Amygdala (tissue), 56 donors: ENCODE results near the gene HMX1.

ENCODE experiments used
- DNase-seq, 56 donors: peaks; one replicate each; lab custom pipeline; 2025; lab: John Stamatoyannopoulos, UW

HMX1 gene

GRCh38 chr4:8910822-8911315, 39.2 kb upstream of the HMX1 start:
- DNase-seq = peak in 1 of 56 donors; percentile 61

DNA sequence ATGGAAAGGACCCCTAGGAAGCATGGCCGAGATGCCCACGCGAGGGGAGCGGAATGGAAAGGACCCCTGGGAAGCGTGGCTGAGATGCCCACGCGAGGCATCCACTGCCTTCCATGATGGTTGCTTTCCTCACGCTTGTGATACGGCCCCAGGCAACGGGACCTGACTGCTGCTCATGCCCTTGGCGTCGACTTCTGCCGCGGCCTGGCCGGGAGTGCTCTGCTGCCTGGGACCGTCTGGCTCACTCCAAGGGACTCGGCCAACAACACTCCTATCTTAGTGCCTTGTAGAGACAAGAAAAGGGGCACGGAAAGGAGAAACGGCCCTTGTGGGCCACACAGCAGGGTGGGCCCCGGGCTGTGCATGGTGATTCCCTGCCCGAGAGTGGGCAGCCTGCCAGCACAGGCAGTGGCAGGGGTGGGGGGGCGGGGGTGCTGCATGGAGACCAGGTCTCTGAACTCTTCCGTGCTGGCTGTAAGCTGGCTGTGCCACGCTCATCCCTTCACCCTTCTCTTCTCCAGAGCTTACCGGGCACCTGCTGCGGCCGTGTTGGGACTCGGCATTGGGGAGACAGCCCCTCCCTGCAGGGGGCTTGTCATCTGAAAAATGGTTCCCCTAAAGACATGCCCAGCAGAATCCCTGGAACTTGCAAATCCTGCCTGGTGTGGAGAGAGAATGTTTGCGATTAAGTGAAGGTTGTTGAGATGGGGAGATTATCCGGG, 38.6 kb upstream of the HMX1 start:
- no peak for DNase-seq

- DNase-seq = no peak
Observed at GRCh38 chr4:8909548-8909947, 37.9 kb upstream of the HMX1 start.

GRCh38 chr4:8908206-8908893, 36.7 kb upstream of the HMX1 start:
- no peak for DNase-seq

GRCh38 chr4:8907596-8908205, 36.1 kb upstream of the HMX1 start:
- DNase-seq = no peak

DNA sequence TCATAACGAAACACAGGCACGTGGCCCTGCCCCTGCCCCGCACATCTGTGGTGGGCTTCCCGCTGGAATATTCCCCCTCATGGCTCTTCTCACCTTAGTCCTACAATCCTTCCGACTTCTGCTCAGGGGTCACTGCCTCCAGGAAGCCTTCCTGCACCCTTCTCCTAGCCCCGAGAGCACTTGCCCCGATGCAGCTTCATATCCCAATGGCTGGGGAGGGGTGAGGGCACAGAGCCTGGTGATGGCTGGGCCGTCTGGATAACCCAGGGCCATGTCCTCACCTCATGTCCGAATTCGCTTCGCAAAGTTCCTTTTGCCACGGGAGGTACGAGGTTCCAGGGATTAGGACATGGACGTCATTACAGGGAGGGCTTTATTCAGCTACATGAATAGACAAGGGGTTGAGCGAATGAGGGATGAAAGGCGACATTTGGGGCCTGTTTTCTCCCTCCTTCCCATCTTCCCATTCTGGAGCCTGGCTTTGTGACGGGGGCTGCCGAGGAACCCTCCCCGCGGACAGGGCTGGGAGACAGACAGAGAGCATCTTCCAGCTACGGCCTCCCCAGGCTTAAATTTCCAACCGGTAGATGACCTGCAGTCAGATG, 35.5 kb upstream of the HMX1 start:
- DNase-seq = no peak

DNA sequence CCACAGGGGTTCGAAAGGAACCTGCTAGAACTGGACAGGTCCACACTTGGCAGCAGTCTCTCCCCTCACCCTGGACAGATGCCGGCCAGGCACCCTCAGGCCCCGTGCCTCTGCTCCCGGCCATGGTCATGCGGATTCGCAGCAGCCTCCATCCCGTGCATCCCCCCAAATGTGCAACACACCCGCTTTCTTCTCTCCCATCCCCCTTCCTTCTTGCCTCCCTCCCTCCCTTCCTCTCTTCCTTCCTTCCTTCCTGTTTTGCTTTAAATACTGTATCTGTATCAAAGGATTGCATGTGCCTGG, 35.0 kb upstream of the HMX1 start:
- DNase-seq = no peak

- no peak for DNase-seq
Observed at GRCh38 chr4:8905773-8906667, 34.4 kb upstream of the HMX1 start.

- DNase-seq = no peak
Observed at GRCh38 chr4:8905226-8905772, 33.7 kb upstream of the HMX1 start.

- DNase-seq = no peak
Observed at GRCh38 chr4:8904666-8905065, 33.0 kb upstream of the HMX1 start.

DNA sequence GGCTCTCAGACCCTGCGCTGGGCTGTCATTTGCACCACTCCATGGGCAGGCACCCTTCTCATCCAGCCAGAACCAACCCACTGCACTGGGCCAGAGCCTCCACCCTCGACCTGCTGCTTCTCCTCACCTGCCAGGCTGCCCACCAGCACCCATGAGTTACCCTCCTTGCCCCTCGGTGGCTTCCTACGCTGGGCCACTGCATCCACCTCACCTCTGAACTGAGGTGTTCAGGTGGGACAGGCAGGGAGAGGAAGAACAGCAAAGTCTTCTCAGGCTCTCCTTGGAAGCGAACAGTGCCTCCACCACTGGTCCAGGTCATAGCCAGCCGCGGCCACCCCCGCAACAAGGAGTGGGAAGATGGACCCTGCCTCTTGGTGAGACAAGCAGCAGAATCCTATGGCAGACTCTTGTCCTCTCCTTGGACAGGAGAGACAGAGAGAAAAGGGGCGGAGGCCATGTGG, 32.4 kb upstream of the HMX1 start:
- DNase-seq = no peak

DNA sequence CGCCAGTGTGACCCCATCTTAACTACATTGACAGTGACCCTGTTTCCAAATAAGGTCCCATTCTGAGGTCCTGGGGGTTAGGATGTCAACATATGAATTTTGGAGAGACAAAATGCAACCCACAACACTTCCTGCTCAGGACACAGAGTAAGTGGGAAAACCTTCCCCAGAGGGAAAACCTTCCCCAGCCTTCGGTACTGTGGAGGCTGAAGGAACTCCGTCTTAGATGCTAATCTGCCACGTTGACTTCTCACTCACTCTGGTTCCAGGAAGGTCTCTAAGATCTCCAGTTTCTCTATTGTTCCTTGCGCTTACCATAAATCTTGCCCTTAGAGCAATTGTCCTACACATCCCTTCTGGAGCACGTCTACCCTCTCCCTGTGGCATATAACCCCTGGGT, 29.7 kb upstream of the HMX1 start:
- no peak for DNase-seq

- no peak for DNase-seq
Observed at GRCh38 chr4:8900588-8900987, 28.9 kb upstream of the HMX1 start.

DNA sequence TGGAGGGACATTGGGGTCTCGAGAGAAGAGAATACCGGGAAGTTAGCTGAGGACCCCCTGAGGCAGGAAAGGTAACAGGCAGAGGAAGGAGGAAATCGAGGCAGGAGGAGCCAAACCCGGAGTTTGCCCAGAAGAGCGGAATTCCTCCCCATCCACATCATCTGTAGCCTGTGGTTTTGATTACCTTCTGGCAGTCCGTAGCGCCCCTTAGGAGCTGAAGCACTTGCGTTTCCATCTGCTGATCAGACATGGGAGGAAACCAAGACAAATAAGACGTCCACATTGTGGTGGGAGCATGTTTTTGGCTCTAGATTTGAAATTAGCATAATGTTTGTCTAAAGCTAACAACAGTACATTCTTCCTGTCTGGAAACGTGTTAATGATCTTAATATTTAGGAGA, 26.8 kb upstream of the HMX1 start:
- DNase-seq = no peak

DNA sequence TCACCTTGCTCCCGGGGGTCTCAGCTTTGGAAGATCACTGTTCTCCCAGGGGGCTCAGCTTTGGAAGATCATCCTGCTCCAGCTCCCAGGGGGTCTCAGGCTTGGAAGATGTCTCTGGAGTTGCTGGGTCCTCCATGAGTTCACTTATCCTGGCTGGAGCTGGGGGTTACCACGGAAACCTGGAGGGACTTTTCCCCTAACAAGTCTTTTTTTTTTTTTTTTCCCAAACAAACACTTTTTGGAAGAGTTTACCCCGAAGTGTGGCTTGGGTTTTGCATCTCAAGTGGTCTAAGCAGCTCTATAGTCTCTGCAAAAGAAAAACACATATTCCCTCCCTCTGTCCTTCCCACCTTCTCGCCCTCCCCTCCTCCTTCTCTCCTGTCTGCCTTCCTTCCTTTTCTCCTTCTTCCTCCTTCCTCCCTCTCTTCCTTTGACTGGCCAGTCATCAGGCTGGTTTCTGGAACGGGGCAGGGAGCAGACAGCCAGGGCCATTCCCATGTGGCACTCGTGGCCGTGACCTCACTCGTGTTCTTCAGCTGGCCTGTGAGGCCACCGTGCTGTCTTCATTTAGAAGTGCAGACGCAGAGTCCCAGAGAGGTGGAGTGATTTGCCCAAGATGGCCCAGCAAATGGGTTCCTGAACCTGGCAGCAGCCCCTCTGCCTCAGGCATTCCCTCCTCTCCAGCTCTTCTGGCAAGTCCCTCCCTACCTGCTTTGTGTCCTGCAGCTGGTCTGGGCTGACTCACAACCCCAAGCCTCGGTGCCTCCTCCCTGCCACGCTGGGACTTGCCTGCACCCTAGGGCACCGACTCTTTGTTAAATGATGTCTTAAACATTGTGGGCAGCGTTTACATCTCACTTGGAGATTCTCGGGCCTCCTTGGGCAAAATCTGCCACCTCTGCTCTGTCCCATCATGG, 25.9 kb upstream of the HMX1 start:
- DNase-seq = no peak

DNA sequence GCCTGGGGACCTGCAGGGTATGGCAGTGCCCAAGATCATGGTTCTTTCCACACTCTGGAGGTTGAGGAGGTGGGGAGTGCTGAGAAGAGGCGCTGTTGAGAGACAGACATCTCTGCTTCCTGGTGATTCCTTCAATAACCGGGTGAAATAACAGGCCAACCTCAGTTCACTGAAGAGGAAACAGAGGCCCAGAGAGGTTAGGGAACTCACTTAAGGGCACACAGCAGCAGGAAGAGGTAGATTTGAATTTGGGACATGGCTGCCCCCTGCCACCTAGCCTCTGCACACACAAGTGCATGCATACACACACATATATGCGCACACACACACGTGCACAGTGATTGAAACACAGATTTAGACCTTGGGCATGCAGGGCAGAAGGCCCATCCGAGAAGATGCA, 24.9 kb upstream of the HMX1 start:
- DNase-seq = no peak

GRCh38 chr4:8896071-8896470, 24.4 kb upstream of the HMX1 start:
- no peak for DNase-seq

GRCh38 chr4:8895295-8895694, 23.7 kb upstream of the HMX1 start:
- no peak for DNase-seq

DNA sequence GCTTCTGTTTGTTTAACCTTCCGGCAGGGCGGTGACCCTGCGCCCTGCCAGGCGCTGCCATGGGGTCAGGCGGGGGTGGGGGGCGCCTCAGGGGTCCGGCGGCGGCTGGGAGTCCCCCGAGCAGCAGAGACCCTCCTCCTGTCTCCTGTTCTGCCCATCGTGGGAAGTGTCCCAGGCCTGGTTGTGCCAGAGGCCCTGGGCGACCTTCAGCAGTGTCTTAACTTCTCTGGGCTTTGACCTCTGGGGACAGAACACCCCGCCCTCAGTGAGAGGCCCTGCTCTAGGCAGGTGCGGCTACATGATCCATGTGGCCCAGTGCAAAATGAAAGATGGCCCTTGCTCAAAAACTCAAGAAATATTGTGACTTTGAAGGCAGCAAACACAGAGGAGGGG, 22.8 kb upstream of the HMX1 start:
- no peak for DNase-seq
